SJCRH30 (cell line): ENCODE results near the gene SUGP2. TPM values are rescaled to one million over a fixed set of nuclear protein-coding genes. Genes with fewer than 3 reads are reported as not detected.
A peak's percentile ranks its signal among the peaks of the same experiment; 100 is the strongest.

Source experiments
- DNase-seq, 2 experiments: peaks; one replicate each; pipeline ENCODE4 v3.0.0-alpha.2; 2015 to 2020
- H3K27ac ChIP-seq: fragments of 250-450 bp; sonication (Bioruptor Pico); 2 replicates; pipeline ENCODE4 v1.5.1; 2020; ENCODE audit warnings: mild to moderate bottlenecking, moderate library complexity
- H3K27me3 ChIP-seq: fragments of 250-450 bp; sonication (Bioruptor Pico); 2 replicates; pipeline ENCODE4 v1.5.1; 2020; ENCODE audit warnings: mild to moderate bottlenecking, moderate library complexity
- H3K36me3 ChIP-seq: fragments of 250-450 bp; sonication (Bioruptor Pico); 2 replicates; pipeline ENCODE4 v1.5.1; 2020; ENCODE audit warnings: mild to moderate bottlenecking, moderate library complexity
- H3K4me1 ChIP-seq: fragments of 250-450 bp; sonication (Bioruptor Pico); 2 replicates; pipeline ENCODE4 v1.5.1; 2020; ENCODE audit warnings: mild to moderate bottlenecking, moderate library complexity
- H3K4me3 ChIP-seq: fragments of 250-450 bp; sonication (Bioruptor Pico); 2 replicates; pipeline ENCODE4 v1.5.1; 2020; ENCODE audit warnings: mild to moderate bottlenecking, moderate library complexity
- H3K9me3 ChIP-seq: fragments of 250-450 bp; sonication (Bioruptor Pico); replicated peaks from 2 replicates; pipeline ENCODE4 v1.5.1; 2020; ENCODE audit warnings: mild to moderate bottlenecking, moderate library complexity
- total RNA-seq: library from RNA; depleted of rRNA; stranded (reverse); fragments of >200 nt; shearing (Covaris generic); gene quantifications from 2 replicates; pipeline ENCODE4 v1.2.3, GENCODE V29; 2014; rRNA removed

Gene SUGP2
- total RNA-seq, 1 experiment from 2014 or later: 57.4 TPM

DNA sequence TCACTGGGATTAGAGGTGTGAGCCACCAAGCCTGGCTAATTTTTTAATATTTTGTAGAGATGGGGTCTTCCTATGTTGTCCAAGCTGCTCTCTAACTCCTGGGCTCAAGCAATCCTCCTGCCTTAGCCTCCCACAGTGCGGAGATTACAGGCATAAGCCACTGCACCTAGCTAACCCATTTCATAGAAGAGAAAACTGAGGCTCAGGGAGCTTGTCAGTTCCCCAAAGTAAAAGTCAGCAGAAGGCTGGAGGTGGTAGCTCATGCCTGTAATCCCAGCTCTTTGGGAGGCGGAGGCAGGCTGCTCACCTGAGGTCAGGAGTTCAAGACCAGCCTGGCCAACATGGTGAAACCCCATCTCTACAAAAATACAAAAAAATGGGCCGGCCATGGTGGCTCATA is 83.5 kb downstream of the SUGP2 start:
- Histone ChIP-seq H3K36me3 (no peaks in the 10 kb centered on the region), H3K27ac (no peak overlapping the region), H3K27me3 (no peaks in the 10 kb centered on the region), H3K4me1 (no peaks in the 10 kb centered on the region), H3K4me3 (no peak overlapping the region), H3K9me3 (no peaks in the 10 kb centered on the region)
- DNase-seq: no peak

DNA sequence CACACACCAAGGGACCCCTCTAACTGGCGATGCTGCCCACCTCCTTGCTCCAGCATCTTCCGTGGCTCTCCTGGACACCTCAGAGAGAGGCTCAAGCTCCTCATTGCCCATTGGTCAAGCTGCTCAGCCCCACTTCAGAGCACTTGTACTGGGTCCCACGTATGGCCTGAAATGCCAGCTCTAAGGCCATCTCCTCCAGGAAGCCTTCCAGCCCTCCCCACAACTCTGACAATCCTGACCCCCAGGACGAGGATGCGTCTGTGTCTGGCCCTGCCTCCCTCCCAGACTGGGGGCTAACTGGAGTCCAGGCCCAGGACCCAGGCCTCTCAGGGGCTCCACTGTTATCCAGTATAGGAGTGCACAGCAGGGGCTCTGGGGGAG is 84.4 kb downstream of the SUGP2 start:
- no peaks in the 10 kb centered on the region for H3K27me3 ChIP-seq
- no peak overlapping the region for H3K4me3 ChIP-seq
- H3K9me3 ChIP-seq: no peaks in the 10 kb centered on the region
- H3K27ac ChIP-seq: no peak overlapping the region
- no peaks in the 10 kb centered on the region for H3K4me1 ChIP-seq
- H3K36me3 ChIP-seq: no peaks in the 10 kb centered on the region
- no peak for DNase-seq

DNA sequence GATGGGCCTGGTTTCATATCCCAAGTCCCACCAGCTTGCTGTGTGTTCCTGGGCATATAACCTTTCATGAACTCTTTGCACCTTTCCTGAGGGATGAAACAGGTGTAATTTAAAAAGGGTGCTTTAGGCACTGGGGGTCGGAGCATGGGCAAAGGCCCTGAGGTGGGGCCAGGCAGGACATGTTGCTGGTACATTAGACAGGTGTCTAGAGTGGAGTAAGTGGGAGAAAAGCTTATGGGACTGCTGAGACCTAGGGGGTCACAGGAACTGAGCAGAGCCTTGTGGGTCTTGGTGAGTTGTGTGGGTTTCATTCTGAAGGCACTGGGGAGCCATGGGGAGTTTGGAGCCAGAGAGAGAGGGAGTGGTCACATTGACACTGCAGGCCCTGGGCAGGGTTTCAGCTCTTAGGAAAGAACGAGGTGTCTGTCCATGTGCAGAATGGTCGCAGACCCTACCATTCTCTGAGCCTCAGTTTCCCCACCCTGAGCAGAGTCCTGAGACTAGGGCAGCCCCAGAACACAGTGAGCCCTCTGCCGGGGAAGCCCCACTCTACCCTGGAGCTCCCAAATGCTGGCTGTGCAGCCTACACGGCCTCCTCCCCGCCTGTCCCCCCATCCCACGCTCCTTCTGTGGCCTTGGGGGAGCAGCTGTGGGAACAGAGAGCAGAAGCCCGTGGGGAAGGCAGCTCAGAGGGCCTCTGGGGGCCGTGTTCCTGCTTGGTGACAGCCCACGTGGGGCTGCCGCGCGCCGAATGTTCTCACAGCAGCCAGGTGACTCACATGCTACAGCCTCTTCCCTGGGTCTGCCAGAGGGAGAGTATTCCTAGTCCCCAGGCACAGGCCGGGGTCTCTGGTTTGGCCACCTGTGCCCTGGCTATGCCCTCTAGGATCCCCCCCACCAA is 85.0 kb downstream of the SUGP2 start:
- H3K9me3 ChIP-seq: no peaks in the 10 kb centered on the region
- H3K27ac ChIP-seq: no peak overlapping the region
- no peak overlapping the region for H3K4me3 ChIP-seq
- no peaks in the 10 kb centered on the region for H3K4me1 ChIP-seq
- DNase-seq: no peak
- H3K27me3 ChIP-seq: no peaks in the 10 kb centered on the region
- no peaks in the 10 kb centered on the region for H3K36me3 ChIP-seq

DNA sequence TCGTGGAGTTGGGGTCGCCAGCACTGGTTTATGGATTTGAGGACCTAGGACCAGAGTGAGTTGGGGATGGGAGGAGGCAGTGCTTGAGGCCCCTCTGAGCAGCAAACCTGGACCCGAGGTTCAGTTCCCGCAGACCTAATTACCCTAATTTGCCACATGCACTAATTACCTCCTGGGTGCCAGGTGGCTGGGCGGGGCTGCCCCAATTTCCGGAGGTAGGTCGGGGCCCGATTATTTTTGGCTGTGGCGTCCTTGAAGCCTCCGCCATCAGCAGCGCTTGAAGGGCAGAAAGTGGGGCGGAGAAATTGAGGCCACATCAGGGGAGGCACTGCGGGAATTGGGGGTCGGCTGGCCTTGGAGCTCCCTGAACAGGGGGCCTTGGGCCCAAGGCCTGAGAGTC is 86.4 kb downstream of the SUGP2 start:
- Histone ChIP-seq H3K27ac (no peak overlapping the region), H3K27me3 (no peaks in the 10 kb centered on the region), H3K4me1 (no peaks in the 10 kb centered on the region), H3K9me3 (no peaks in the 10 kb centered on the region), H3K36me3 (no peaks in the 10 kb centered on the region), H3K4me3 (no peak overlapping the region)
- no peak for DNase-seq

DNA sequence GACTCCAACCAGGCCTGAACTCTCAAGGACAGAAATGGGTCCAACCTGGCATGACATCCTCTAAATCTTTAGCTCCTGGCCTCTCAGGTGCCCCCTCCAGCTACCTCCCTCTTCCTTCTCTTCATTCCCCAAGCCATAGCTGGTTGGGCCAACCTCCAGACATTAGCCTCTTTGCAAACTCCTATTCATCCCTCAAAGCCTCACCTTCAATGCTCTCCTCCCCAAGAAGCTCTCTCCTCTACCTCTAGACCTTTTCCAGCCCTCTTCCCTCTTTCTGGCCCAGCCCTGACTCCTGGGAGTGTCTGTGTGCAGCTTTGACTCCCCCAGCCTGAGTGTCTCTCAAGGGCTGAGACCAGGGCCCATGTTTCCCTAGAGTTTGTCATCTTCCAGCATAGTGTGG is 87.0 kb downstream of the SUGP2 start:
- no peaks in the 10 kb centered on the region for H3K9me3 ChIP-seq
- H3K27me3 ChIP-seq: no peaks in the 10 kb centered on the region
- no peak overlapping the region for H3K4me3 ChIP-seq
- no peaks in the 10 kb centered on the region for H3K36me3 ChIP-seq
- DNase-seq: no peak
- H3K27ac ChIP-seq: no peak overlapping the region
- H3K4me1 ChIP-seq: peaks cover 2% of the 10 kb centered on the region; the same call in 1 of the 2 replicates

DNA sequence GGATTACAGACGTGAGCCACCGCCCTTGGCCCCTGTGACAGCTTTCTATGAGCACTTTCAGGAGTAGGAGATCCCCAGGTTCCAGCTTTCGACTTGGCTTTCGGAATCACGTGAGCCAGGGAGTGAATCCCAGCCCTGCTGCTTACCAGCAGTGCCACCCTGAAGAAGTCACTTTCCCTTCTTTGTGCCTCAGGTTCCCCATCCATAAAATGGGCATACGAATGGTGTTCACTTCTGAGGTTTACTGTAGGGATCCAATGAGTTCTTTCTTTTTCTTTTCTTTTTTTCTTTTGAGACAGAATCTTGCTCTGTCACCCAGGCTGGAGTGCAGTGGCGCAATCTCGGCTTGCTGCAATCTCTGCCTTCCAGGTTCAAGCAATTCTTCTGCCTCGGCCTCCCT is 88.0 kb downstream of the SUGP2 start:
- no peaks in the 10 kb centered on the region for H3K9me3 ChIP-seq
- no peak for DNase-seq
- H3K36me3 ChIP-seq: no peaks in the 10 kb centered on the region
- H3K27ac ChIP-seq: no peak overlapping the region
- peaks cover 2% of the 10 kb centered on the region; the same call in 1 of the 2 replicates for H3K4me1 ChIP-seq
- no peak overlapping the region for H3K4me3 ChIP-seq
- no peaks in the 10 kb centered on the region for H3K27me3 ChIP-seq

DNA sequence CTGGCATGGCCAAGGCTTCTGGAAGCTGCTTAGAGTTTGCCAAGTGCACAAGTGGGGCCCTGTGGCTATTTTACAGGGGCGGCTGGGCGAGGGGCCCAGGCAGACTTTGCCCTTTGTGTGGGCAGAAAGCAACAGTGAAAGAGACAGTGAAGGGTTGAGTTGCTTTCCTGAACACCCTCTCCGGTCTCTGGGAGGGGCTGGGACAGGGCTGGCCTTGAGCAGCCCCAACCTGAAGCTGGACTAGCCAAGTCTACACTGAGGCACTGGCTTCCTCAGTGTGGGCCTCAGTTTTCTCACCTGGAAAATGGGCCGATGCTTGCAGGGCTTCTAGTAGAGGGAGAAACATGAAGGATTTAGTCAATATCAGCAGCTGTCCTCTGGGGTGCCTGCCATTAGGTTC is 89.9 kb downstream of the SUGP2 start:
- Histone ChIP-seq H3K4me1 (peaks cover 2% of the 10 kb centered on the region; the same call in 1 of the 2 replicates), H3K27me3 (no peaks in the 10 kb centered on the region), H3K9me3 (no peaks in the 10 kb centered on the region), H3K27ac (no peak overlapping the region), H3K4me3 (no peak overlapping the region), H3K36me3 (no peaks in the 10 kb centered on the region)
- DNase-seq: no peak

DNA sequence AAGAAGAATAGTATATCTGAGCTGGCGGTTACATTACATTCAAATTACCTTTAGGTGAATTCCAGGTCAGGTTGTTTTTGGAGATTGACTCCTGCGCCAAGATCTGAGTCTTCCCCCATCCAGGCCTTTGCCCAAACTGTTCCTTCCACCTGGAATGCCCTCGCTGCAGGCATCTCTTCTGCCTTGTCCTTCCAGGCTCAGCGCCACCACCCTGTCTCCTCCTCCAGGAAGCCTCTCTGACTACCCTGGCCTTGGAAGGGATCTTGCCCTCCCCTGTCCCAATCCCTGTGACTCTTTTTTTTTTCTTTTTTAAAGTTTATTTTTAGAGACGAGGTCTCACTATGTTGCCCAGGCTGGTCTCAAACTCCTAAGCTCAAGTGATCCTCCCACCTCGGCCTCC is 90.6 kb downstream of the SUGP2 start:
- no peak for DNase-seq
- no peak overlapping the region for H3K4me3 ChIP-seq
- H3K4me1 ChIP-seq: peaks cover 2% of the 10 kb centered on the region; the same call in 1 of the 2 replicates

DNA sequence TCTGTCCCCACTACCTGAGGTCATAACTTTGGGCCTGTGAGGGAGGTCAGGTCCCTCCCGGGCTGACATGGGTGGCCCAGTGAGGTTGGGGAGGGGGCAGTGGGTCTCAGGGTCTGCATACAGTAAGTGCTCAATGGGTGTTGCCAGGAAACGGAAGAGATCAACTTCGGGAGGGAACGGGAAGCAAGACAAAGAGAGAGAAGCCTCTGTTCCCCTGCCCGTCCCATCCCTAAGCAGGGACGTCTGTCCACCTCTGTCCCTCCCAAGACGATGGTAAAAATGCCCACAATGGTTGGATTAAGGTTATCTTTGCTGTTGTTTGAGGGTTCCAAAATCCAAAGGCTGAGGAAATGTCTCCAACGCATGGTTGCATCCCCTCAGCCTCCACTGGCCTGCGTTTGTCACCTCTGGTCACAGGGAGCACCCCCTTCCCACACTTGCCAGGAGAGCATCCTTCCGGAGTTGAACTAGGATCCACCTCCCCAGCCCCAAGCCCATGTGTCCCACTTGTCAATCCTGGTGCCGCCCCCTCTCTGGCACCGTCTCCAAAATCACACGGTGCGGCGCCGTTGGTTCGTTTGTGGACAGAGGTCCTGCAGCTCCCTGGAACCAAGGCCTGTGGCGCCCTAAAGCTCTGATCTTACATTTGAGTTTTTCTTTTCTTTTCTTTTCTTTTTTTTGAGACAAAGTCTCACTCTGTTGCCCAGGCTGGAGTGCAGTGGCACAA is 91.5 kb downstream of the SUGP2 start:
- Histone ChIP-seq H3K9me3 (no peaks in the 10 kb centered on the region), H3K27ac (no peak overlapping the region), H3K4me1 (peaks cover 2% of the 10 kb centered on the region; the same call in 1 of the 2 replicates), H3K27me3 (no peaks in the 10 kb centered on the region), H3K4me3 (0 out of 2 replicates have a peak overlapping the region, but pooled peaks have one; percentile 17), H3K36me3 (peaks cover 3% of the 10 kb centered on the region; the same call in 1 of the 2 replicates)
- DNase-seq: no peak

More for the DNA sequence above, 90.6 kb downstream of the SUGP2 start:
- Histone ChIP-seq H3K36me3 (peaks cover 3% of the 10 kb centered on the region; the same call in 1 of the 2 replicates), H3K27ac (no peak overlapping the region), H3K9me3 (no peaks in the 10 kb centered on the region), H3K27me3 (no peaks in the 10 kb centered on the region)

Other genes with a start within 250 kb of the SUGP2 start
- not detected in 2 replicates for gene COMP, start 242.2 kb downstream of the SUGP2 start, total RNA-seq
- gene UPF1, start 201.6 kb downstream of the SUGP2 start, total RNA-seq: 50.4 and 53.0 TPM in 2 replicates
- 6.1 TPM in 2 replicates for gene CERS1, start 137.4 kb downstream of the SUGP2 start, total RNA-seq
- gene COPE, start 114.1 kb downstream of the SUGP2 start, total RNA-seq: 120 and 134 TPM in 2 replicates
- 41.8 and 42.9 TPM in 2 replicates for gene DDX49, start 113.8 kb downstream of the SUGP2 start, total RNA-seq
- 23.9 and 28.1 TPM in 2 replicates for gene HOMER3, start 92.3 kb downstream of the SUGP2 start, total RNA-seq
- 48.6 and 55.6 TPM in 2 replicates for gene ARMC6, start 86 bp upstream of the SUGP2 start, total RNA-seq
- 6.8 and 8.0 TPM in 2 replicates for gene SLC25A42, start 30.5 kb upstream of the SUGP2 start, total RNA-seq
- gene TMEM161A, start 105.0 kb upstream of the SUGP2 start, total RNA-seq: 23.3 and 23.4 TPM in 2 replicates
- gene MEF2B, start 136.7 kb upstream of the SUGP2 start, total RNA-seq: not detected in 2 replicates
- gene BORCS8, start 158.6 kb upstream of the SUGP2 start, total RNA-seq: 24.9 and 26.3 TPM in 2 replicates
- gene RFXANK, start 158.7 kb upstream of the SUGP2 start, total RNA-seq: 52.5 and 64.2 TPM in 2 replicates
- 20.8 and 23.7 TPM in 2 replicates for gene NR2C2AP, start 169.9 kb upstream of the SUGP2 start, total RNA-seq
- gene NCAN, start 178.4 kb upstream of the SUGP2 start, total RNA-seq: 0.10 TPM in 1 of 2 replicates, not detected in the other
- gene TM6SF2, start 239.8 kb upstream of the SUGP2 start, total RNA-seq: not detected in 2 replicates